ENCODE measurements around the gene PRKN.

Gene PRKN

DNA sequence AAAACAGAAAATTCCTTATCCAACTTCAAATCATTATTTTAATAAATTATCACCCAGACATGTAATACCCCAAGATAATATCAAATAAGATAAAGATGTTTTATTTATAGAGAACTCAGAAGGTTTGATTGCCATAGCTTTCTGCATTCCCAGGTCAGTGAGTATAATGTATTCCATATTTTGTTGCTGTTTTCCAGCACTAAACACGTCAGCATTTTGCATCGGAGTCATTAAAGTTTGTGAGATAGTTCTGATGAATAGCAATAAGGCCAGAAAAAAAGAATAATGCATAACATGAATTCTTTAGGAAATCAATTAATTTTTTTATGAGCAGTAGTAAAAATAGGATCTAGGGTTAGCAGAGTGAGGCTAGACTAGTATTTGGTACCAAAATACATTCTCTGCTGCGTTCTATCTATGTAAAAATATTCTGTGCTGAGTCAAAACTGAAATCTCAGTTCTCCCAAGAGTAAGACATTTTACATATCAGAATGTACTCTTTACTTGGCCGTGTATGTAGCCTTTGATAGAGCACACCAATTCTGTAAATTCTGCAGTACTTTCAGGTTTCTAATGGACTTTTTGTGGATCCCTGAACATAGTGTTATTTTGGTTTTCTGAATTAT, 1183.8 kb downstream of the PRKN start:
- ATAC-seq, result no peak
- TF ChIP-seq TOX (CRISPR knock-in tag; IDR thresholded peaks at IDR 0.05; ENCODE audit: borderline replicate concordance), result no peak
- no peak for TF ChIP-seq GLIS3 (CRISPR knock-in tag; IDR thresholded peaks at IDR 0.05)
- no peak for TF ChIP-seq ZNF70 (CRISPR knock-in tag; IDR thresholded peaks at IDR 0.05)
- TF ChIP-seq, protein P1, sequence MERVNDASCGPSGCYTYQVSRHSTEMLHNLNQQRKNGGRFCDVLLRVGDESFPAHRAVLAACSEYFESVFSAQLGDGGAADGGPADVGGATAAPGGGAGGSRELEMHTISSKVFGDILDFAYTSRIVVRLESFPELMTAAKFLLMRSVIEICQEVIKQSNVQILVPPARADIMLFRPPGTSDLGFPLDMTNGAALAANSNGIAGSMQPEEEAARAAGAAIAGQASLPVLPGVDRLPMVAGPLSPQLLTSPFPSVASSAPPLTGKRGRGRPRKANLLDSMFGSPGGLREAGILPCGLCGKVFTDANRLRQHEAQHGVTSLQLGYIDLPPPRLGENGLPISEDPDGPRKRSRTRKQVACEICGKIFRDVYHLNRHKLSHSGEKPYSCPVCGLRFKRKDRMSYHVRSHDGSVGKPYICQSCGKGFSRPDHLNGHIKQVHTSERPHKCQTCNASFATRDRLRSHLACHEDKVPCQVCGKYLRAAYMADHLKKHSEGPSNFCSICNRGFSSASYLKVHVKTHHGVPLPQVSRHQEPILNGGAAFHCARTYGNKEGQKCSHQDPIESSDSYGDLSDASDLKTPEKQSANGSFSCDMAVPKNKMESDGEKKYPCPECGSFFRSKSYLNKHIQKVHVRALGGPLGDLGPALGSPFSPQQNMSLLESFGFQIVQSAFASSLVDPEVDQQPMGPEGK (CRISPR knock-in tag; IDR thresholded peaks at IDR 0.05; ENCODE audit: borderline replicate concordance), result no peak
- TF ChIP-seq ZNF565 (CRISPR knock-in tag; conservative IDR thresholded peaks at IDR 0.05; ENCODE audit: low read depth), result no peak
- no peak for TF ChIP-seq PPARA (CRISPR knock-in tag; IDR thresholded peaks at IDR 0.05; ENCODE audit: borderline replicate concordance)

DNA sequence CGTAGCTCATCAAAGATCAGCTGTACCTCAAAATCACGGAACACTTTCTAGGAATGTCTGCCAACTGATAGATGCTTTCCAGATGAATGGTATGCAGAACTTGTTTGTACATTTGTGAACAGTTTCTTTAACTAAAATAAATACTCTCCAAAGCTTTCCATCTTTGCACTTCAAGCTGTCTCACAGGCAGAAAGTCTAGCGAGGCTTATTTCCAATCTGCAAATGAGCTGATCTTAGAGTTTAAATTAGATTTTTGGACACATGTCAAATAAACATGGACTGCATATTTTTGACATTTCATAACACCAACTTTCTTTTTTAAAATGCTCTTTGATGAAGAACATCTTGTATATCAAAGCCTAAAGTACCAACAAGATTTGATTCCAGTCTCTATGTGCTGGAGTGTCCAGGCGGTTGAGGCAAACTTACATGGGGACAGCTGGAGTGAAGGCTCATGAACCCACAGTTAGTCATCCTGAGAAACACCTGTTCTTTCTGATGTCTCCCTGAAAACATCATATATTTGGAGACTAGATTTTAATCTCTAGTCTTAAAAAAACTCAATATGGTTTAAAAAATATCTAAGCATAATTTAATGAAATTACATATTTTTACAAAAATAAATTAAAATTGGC, 1185.1 kb downstream of the PRKN start:
- TF ChIP-seq, protein P2, sequence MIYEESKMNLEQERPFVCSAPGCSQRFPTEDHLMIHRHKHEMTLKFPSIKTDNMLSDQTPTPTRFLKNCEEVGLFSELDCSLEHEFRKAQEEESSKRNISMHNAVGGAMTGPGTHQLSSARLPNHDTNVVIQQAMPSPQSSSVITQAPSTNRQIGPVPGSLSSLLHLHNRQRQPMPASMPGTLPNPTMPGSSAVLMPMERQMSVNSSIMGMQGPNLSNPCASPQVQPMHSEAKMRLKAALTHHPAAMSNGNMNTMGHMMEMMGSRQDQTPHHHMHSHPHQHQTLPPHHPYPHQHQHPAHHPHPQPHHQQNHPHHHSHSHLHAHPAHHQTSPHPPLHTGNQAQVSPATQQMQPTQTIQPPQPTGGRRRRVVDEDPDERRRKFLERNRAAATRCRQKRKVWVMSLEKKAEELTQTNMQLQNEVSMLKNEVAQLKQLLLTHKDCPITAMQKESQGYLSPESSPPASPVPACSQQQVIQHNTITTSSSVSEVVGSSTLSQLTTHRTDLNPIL (CRISPR knock-in tag; IDR thresholded peaks at IDR 0.05; ENCODE audit: low read depth), result no peak
- TF ChIP-seq TOX (CRISPR knock-in tag; IDR thresholded peaks at IDR 0.05; ENCODE audit: borderline replicate concordance), result no peak
- no peak for TF ChIP-seq GLIS3 (CRISPR knock-in tag; IDR thresholded peaks at IDR 0.05)
- ATAC-seq, result no peak

DNA sequence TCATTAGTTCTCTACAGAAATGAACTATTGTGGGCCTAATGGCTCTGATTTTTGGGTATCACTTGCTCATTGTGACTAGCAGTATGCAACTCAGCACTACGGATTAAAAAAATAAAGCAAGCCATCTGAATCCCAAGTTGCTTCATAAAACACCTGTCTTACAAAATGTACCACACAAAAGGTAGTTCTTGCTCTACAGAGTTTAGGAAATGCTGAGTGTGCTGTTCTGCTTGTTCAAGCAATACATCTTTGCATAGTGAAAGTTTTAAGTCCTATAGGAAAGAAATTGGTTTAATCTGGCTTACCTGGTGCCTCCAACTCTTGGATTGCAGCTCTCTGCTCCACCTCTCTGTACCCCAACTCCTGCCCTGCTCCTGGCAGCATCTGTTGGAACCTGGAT, 1187.0 kb downstream of the PRKN start:
- ATAC-seq, result no peak
- TF ChIP-seq, protein P3, sequence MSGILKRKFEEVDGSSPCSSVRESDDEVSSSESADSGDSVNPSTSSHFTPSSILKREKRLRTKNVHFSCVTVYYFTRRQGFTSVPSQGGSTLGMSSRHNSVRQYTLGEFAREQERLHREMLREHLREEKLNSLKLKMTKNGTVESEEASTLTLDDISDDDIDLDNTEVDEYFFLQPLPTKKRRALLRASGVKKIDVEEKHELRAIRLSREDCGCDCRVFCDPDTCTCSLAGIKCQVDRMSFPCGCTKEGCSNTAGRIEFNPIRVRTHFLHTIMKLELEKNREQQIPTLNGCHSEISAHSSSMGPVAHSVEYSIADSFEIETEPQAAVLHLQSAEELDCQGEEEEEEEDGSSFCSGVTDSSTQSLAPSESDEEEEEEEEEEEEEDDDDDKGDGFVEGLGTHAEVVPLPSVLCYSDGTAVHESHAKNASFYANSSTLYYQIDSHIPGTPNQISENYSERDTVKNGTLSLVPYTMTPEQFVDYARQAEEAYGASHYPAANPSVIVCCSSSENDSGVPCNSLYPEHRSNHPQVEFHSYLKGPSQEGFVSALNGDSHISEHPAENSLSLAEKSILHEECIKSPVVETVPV (CRISPR knock-in tag; IDR thresholded peaks at IDR 0.05), result no peak
- TF ChIP-seq BACH2 (CRISPR knock-in tag; IDR thresholded peaks at IDR 0.05; ENCODE audit: borderline replicate concordance) (no peak), TOX (CRISPR knock-in tag; IDR thresholded peaks at IDR 0.05; ENCODE audit: borderline replicate concordance) (no peak), ARNTL (CRISPR knock-in tag; IDR thresholded peaks at IDR 0.05; ENCODE audit: borderline replicate concordance, low read depth) (no peak), PPARA (CRISPR knock-in tag; IDR thresholded peaks at IDR 0.05; ENCODE audit: borderline replicate concordance) (no peak), ZNF8 (CRISPR knock-in tag; IDR thresholded peaks at IDR 0.05) (no peak), RARB (CRISPR knock-in tag; IDR thresholded peaks at IDR 0.05) (no peak), ISL1 (CRISPR knock-in tag; IDR thresholded peaks at IDR 0.05) (no peak), ZNF565 (CRISPR knock-in tag; conservative IDR thresholded peaks at IDR 0.05; ENCODE audit: low read depth) (no peak), ZC3H10 (CRISPR knock-in tag; IDR thresholded peaks at IDR 0.05) (no peak), ESRRG (CRISPR knock-in tag; IDR thresholded peaks at IDR 0.05) (no peak), ZFP30 (CRISPR knock-in tag; IDR thresholded peaks at IDR 0.05) (no peak), TCF4 (CRISPR knock-in tag; IDR thresholded peaks at IDR 0.05; ENCODE audit: borderline replicate concordance) (no peak)
- TF ChIP-seq, protein P1 (CRISPR knock-in tag; IDR thresholded peaks at IDR 0.05; ENCODE audit: borderline replicate concordance), result no peak
- TF ChIP-seq, protein P2 (CRISPR knock-in tag; IDR thresholded peaks at IDR 0.05; ENCODE audit: low read depth), result no peak

DNA sequence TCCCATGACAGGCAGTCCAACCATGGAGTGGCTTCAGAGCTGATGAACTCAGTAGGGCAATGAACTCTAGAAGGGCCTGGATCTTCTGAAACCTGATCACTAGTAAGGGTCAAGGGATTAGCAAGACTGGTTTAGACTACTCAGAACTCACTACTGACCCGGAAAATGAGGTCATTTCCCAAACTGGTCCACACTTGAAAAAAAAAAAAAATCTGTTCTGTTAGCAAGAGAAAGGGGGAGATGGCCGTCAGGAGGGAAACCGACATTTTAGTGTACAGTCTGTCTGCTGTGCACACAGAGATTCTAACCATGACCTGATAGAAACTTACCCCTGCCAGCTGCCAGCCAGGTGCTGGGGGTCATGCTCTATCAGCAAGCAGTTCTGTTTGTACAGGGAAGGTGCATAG, 1191.3 kb downstream of the PRKN start:
- ATAC-seq, result no peak
- TF ChIP-seq ZFP3 (CRISPR knock-in tag; IDR thresholded peaks at IDR 0.05) (no peak), PPARA (CRISPR knock-in tag; IDR thresholded peaks at IDR 0.05; ENCODE audit: borderline replicate concordance) (no peak), BACH2 (CRISPR knock-in tag; IDR thresholded peaks at IDR 0.05; ENCODE audit: borderline replicate concordance) (no peak), ZNF8 (CRISPR knock-in tag; IDR thresholded peaks at IDR 0.05) (no peak), RARB (CRISPR knock-in tag; IDR thresholded peaks at IDR 0.05) (no peak), TCF4 (CRISPR knock-in tag; IDR thresholded peaks at IDR 0.05; ENCODE audit: borderline replicate concordance) (no peak)
- TF ChIP-seq, protein P4, sequence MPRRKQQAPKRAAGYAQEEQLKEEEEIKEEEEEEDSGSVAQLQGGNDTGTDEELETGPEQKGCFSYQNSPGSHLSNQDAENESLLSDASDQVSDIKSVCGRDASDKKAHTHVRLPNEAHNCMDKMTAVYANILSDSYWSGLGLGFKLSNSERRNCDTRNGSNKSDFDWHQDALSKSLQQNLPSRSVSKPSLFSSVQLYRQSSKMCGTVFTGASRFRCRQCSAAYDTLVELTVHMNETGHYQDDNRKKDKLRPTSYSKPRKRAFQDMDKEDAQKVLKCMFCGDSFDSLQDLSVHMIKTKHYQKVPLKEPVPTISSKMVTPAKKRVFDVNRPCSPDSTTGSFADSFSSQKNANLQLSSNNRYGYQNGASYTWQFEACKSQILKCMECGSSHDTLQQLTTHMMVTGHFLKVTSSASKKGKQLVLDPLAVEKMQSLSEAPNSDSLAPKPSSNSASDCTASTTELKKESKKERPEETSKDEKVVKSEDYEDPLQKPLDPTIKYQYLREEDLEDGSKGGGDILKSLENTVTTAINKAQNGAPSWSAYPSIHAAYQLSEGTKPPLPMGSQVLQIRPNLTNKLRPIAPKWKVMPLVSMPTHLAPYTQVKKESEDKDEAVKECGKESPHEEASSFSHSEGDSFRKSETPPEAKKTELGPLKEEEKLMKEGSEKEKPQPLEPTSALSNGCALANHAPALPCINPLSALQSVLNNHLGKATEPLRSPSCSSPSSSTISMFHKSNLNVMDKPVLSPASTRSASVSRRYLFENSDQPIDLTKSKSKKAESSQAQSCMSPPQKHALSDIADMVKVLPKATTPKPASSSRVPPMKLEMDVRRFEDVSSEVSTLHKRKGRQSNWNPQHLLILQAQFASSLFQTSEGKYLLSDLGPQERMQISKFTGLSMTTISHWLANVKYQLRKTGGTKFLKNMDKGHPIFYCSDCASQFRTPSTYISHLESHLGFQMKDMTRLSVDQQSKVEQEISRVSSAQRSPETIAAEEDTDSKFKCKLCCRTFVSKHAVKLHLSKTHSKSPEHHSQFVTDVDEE (CRISPR knock-in tag; IDR thresholded peaks at IDR 0.05), result no peak
- TF ChIP-seq, protein P5, sequence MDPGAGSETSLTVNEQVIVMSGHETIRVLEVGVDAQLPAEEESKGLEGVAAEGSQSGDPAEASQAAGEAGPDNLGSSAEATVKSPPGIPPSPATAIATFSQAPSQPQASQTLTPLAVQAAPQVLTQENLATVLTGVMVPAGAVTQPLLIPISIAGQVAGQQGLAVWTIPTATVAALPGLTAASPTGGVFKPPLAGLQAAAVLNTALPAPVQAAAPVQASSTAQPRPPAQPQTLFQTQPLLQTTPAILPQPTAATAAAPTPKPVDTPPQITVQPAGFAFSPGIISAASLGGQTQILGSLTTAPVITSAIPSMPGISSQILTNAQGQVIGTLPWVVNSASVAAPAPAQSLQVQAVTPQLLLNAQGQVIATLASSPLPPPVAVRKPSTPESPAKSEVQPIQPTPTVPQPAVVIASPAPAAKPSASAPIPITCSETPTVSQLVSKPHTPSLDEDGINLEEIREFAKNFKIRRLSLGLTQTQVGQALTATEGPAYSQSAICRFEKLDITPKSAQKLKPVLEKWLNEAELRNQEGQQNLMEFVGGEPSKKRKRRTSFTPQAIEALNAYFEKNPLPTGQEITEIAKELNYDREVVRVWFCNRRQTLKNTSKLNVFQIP (CRISPR knock-in tag; IDR thresholded peaks at IDR 0.05; ENCODE audit: borderline replicate concordance, low read depth), result no peak

Measured in SK-N-SH treated with all-trans-retinoic acid at 6 μM for 48 hours (cell line).